KOPT-K1 (cell line): ENCODE measurements around the gene CYP2R1.
"Not testable (repeated sequence)": the region's sequence is repeated elsewhere in the genome, so short reads cannot be mapped to it uniquely, and the experiment has no call there.

Experiments used
- H3K27ac ChIP-seq: fragments of 200-600 bp; sonication (generic); 2 replicates; pipeline ENCODE4 v1.5.1; 2016; ENCODE audit warnings: antibody characterized with exemption, mild to moderate bottlenecking, low read depth, low read length; ENCODE audit not compliant: poor library complexity, severe bottlenecking
- H3K36me3 ChIP-seq: fragments of 200-600 bp; sonication (generic); 2 replicates; pipeline ENCODE4 v1.5.1; 2017; ENCODE audit warnings: antibody characterized with exemption, mild to moderate bottlenecking, low read length, moderate library complexity; ENCODE audit not compliant: insufficient read depth
- H3K9me3 ChIP-seq: fragments of 200-600 bp; sonication (generic); 2 replicates; pipeline ENCODE4 v1.5.1; 2017; ENCODE audit warnings: antibody characterized with exemption, low read length, mild to moderate bottlenecking; ENCODE audit not compliant: insufficient read depth, poor library complexity, severe bottlenecking

Gene CYP2R1

GRCh38 chr11:14872032-14872431, 20.0 kb downstream of the CYP2R1 start:
- Histone ChIP-seq H3K9me3 (no peaks in the 10 kb centered on the region), H3K36me3 (no peaks in the 10 kb centered on the region), H3K27ac (no peak overlapping the region)

- not testable (repeated sequence) for H3K9me3 ChIP-seq, H3K27ac ChIP-seq, H3K36me3 ChIP-seq
These were observed 28.3 kb downstream of the CYP2R1 start for GRCh38 chr11:14863775-14864174.

- H3K36me3 ChIP-seq = no peaks in the 10 kb centered on the region
- no peak overlapping the region for H3K27ac ChIP-seq
- no peaks in the 10 kb centered on the region for H3K9me3 ChIP-seq
These were observed 30.4 kb downstream of the CYP2R1 start for GRCh38 chr11:14861680-14862079.

GRCh38 chr11:14860511-14860910, 31.5 kb downstream of the CYP2R1 start:
- Histone ChIP-seq H3K9me3 (no peaks in the 10 kb centered on the region), H3K36me3 (no peaks in the 10 kb centered on the region), H3K27ac (no peak overlapping the region)

- H3K9me3 ChIP-seq = no peaks in the 10 kb centered on the region
- H3K36me3 ChIP-seq = no peaks in the 10 kb centered on the region
- no peak overlapping the region for H3K27ac ChIP-seq
These were observed 33.6 kb downstream of the CYP2R1 start for GRCh38 chr11:14858404-14858803.

- H3K9me3 ChIP-seq = no peaks in the 10 kb centered on the region
- no peak overlapping the region for H3K27ac ChIP-seq
- H3K36me3 ChIP-seq = no peaks in the 10 kb centered on the region
These were observed 34.4 kb downstream of the CYP2R1 start for GRCh38 chr11:14857621-14858020.

GRCh38 chr11:14855890-14856289, 36.1 kb downstream of the CYP2R1 start:
- no peaks in the 10 kb centered on the region for H3K36me3 ChIP-seq
- no peak overlapping the region for H3K27ac ChIP-seq
- no peaks in the 10 kb centered on the region for H3K9me3 ChIP-seq

- H3K9me3 ChIP-seq = no peaks in the 10 kb centered on the region
- no peaks in the 10 kb centered on the region for H3K36me3 ChIP-seq
- no peak overlapping the region for H3K27ac ChIP-seq
These were observed 38.0 kb downstream of the CYP2R1 start for GRCh38 chr11:14854057-14854456.

- Histone ChIP-seq H3K9me3 (no peaks in the 10 kb centered on the region), H3K27ac (no peak overlapping the region), H3K36me3 (no peaks in the 10 kb centered on the region)
These were observed 39.4 kb downstream of the CYP2R1 start for GRCh38 chr11:14852571-14853177.

- no peak overlapping the region for H3K27ac ChIP-seq
- H3K36me3 ChIP-seq = no peaks in the 10 kb centered on the region
- H3K9me3 ChIP-seq = no peaks in the 10 kb centered on the region
These were observed 50.0 kb downstream of the CYP2R1 start for GRCh38 chr11:14842002-14842401.

GRCh38 chr11:14835496-14836492, 56.2 kb downstream of the CYP2R1 start:
- H3K27ac ChIP-seq = no peak overlapping the region
- no peaks in the 10 kb centered on the region for H3K36me3 ChIP-seq
- no peaks in the 10 kb centered on the region for H3K9me3 ChIP-seq
